ENCODE measurements around the gene PHF19.

The PHF19 gene

DNA sequence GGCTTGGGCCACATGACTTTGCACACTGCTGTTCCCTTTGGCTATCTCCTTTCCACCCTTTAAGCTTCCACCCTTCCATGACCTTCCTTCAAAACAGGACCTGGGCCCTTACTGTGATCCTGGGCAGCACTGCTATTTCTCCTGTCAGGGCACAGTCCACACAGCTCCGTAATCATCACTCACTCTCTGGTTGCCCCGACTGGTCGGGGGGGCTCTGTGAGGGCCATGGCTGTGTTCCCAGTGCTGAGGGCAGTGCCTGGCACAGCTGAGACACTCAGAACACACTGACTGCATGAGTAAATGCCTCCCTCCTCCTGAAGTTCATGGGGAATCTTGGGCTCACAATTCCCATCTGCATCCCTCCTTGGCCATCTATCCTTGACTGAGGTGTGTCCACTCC lies 37.4 kb upstream of the PHF19 start:
- no peak for DNase-seq (ENCODE audit: extremely low read depth in 1 of 2, low read depth in 1 of 2)

GRCh38 chr9:120913647-120914264 lies 36.8 kb upstream of the PHF19 start:
- DNase-seq (ENCODE audit: extremely low read depth in 1 of 2, low read depth in 1 of 2), result no peak

GRCh38 chr9:120912958-120913646 lies 36.1 kb upstream of the PHF19 start:
- DNase-seq (ENCODE audit: extremely low read depth in 1 of 2, low read depth in 1 of 2), result no peak

DNA sequence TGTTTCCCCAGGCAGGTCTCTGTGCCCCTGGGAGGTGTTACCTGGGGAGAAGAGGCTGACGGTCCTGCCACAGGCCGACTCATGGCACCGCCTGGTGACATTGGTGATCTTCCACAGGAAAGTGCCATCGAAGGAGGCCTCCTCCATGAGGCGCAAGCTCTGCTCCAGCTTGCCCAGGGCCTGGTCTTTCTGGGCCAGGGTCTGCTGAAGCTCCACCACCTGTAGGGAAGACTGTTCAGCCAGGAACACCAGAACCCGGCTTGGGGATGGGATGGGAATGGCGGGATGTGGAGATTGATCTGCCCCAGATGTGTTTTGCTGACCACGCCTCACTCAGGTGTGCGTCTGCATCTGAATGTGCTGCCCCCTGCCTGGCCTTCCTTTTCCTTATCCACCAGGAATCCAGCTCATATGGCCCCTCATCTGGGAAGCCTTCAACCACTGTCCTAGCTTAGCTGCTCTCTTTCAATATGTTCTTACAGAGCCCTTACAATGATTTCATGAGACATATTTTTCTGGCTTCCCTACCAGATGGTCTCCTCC lies 34.4 kb upstream of the PHF19 start:
- no peak for DNase-seq (ENCODE audit: extremely low read depth in 1 of 2, low read depth in 1 of 2)

DNA sequence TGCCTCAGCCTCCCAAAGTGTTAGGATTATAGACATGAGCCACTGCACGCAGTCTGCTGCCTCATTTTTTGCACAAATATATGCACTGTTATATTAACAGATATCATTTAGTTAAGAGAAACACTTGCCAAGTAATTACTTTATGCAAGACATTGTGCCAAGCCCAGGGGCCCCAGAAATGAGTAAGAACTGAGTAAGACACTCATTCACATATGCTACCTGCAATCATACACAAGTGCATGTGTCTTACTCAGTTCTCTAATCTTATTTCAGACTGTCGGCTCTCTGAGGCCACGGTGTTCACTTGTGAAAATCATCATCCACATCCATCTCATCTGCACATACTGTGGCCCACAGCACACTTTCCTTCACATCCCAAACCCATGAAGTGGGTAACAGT lies 33.7 kb upstream of the PHF19 start:
- DNase-seq (ENCODE audit: extremely low read depth in 1 of 2, low read depth in 1 of 2), result no peak

DNA sequence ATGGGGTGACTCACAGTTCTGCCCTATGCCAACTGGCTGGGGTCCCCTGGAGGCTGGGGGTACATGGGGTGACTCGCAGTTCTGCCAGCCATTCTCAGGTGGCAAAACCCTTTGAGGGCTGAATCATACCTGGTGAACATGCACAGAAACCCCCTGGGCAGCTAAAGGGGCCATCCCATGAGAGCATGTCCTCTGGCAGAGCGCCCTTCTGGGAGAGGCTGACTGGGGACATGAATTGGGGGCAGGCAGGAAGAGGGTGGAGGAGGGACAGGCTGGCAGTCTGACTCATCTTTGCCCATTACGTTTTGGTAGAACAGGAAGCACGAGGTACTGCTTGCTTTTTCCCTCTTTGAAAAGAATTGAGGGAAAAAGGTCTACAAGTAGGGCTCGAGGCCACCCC lies 32.9 kb upstream of the PHF19 start:
- peak in 1 of 2 donors; percentile 66 for DNase-seq (ENCODE audit: extremely low read depth in 1 of 2, low read depth in 1 of 2)

DNA sequence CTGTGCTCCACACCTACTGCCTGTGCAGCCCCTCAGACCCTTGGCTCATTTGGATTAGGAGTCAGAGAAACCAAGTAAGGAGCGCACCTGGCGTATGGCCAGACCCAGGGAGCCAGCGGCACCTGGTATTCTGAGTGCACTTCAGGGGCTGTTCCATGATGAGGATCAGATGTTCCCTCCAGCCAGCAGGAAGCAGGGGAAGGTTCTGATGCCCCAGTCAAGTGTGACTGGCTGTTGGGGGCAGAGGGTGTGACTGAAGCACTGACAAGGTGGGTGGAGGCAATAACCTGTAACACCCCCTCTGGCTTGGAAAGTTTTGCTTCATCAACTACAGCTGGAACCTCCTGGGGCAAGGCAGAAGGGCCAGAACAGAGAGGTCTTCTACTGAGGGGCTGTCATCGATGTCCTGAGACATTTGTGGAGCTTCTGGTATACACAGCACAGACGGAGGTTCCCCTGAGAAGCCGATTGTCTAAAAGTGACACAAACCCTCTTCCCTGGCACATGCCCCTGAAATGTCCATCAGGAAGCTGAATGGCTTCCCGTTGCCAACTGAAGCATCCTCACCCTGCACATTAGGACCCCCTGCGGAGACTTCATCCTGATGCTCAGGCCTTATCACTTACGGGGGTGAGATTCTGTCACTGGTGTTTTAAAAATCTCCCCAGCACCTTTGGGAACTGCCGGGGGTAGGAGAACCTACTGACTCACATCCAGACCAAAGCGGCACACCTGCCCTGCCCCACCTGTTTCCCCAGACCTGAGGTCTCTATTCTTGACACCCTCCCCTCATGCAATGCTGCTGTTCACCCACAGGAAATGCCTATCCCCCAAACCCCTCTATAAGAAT lies 28.6 kb upstream of the PHF19 start:
- DNase-seq (ENCODE audit: extremely low read depth in 1 of 2, low read depth in 1 of 2), result no peak

DNA sequence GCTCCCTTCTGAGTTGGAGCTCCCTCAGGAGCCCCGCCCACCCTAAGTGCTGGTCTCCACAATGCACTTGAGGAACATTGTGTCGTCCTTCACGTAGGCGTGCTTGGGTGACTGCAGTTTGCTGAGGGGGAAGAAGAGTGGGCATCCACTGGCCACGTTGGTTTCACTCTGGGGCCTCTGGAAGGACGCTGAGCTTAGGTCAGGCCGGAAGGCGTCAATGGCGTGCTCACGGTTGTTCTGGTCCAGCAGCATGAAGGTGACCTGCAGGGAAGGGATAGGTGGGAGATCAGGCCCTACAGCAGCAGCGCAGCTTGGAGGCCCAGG lies 28.0 kb upstream of the PHF19 start:
- no peak for DNase-seq (ENCODE audit: extremely low read depth in 1 of 2, low read depth in 1 of 2)

GRCh38 chr9:120904061-120904977 lies 27.3 kb upstream of the PHF19 start:
- DNase-seq (ENCODE audit: extremely low read depth in 1 of 2, low read depth in 1 of 2), result no peak

DNA sequence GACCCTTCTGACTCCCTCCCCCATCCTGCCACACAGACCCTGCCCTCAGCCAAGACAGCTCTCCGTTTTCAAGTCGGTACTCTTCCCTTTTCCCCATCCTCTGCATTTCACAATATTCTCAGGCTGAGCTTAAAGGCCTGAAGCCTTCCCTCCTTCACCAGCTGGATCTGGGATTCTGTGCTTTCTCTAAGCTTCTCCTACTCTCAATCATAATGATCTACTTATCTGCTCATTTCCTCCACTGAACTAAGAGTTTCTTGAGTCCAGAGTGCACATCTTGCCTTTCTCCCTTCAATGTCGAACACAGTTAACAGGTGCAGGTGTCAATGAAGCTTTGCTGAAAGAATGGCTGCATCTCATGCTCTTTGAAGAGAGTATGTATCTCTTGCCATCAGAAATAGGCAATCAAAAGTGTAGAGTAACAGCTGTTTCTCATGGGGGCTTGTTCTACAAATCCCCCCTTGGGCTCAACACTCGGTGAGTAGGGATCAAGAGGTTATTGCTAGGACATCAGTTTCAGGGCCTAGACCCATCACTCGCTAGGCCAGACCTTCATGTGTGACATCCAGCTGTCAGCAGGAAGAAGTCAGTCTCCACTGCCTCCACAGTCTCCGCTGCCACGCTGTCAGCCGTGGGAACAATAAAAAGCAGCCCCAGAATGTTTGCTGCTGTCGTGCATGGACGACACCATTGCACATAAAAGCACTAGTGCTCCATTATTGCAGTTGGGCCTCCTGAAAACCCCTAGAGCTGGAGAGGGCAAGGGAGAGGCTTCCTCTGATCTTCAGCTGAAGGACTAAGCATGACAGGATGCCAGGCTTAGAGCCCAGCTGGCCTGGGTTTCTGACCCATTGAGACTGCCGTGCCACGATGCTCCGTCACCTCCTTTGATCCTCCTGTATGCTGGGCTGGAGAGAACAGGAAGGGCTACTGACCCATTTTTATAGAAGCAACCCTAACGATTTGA lies 25.9 kb upstream of the PHF19 start:
- DNase-seq (ENCODE audit: extremely low read depth in 1 of 2, low read depth in 1 of 2), result no peak

DNA sequence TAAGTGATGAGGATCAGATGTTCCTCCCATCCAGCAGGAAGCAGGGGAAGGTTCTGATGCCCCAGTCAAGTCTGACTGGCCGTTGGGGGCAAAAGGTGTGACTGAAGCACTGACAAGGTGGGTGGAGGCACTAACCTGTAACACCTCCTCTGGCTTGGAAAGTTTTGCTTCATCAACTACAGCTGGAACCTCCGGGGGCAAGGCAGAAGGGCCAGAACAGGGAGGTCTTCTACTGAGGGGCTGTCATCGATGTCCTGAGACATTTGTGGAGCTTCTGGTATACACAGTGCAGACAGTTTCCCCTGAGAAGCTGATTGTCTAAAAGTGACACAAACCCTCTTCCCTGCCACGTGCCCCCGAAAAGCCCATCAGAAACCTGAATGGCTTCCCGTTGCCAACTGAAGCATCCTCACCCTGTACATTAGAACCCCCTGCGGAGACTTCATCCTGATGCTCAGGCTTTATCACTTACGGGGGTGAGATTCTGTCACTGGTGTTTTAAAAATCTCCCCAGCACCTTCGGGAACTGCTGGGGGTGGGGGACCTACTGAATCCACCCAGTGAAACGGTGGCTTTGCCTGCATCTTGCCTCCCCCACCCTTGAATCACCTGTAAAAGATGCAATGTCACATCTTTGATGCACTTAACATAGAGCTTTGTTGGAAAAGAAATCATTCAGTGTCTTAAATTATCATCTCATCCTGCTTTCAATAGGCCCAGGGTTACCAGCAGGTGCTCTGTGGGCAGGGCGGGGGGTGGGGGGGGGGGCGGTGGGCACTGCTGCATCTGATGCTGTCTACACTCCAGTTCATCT lies 25.0 kb upstream of the PHF19 start:
- DNase-seq (ENCODE audit: extremely low read depth in 1 of 2, low read depth in 1 of 2), result no peak

DNA sequence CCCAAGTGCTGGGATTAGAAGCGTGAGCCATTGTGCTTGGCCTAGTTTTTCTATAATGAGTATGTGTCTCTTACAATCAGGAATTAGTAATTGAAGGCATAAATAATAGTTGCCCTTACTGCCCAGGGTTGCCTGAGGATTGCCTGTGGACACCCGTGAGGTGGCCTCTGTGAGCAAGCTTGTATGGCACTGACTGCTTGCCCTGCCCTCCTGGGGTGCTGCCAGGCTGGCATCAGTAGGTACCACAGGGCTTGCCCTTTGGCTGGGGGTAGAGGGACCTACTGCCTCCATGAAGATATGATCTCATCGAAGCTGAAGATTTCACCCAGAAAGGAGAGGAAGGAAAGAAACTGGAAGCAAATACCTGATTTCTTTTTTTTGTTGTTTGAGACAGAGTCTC lies 23.8 kb upstream of the PHF19 start:
- no peak for DNase-seq (ENCODE audit: extremely low read depth in 1 of 2, low read depth in 1 of 2)

DNA sequence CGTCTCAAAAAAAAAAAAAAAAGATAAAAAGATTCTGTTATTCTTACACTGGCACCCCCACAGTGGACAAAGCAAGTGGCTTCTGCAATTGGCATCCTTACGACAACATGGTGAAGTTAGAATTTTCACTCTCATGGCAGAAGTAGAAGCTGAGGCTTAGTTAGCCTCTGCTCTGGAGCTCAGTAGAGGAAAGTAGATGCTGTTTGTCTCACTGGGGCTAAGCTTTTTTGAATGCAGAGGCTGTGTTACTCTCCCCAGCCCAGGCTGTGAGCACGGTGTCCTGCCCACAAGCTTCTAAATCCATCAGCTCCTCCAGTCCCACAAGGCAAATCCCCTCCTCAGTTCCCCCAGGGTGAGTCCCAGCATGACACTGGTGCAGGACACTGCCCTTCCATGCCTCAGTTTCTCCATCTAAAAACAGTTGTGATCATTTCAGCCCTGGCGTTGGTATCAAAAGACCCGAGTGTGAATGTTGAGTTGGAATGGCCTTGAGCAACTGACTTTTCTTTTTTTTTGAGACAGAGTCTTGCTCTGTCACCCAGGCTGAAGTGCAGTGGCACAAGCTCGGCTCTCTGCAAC lies 22.6 kb upstream of the PHF19 start:
- DNase-seq (ENCODE audit: extremely low read depth in 1 of 2, low read depth in 1 of 2), result no peak

DNA sequence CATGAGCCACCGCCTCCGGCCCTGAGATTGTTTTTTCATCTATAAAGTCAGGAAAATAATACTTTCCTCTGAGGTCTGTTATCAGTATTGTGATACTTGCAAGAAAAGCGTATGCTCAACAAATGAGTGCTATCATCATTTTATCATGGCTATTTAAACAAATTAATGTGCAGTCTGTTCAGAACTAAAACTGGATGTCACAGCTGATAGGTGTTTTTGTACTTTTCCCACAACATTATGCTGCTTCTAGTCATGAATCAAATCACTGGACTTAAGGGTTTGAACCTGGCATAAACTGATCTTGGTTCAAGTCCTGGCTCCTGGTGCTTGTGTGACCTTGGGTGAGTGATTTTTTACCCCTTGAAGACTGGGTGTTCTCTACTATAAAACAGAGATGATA lies 21.4 kb upstream of the PHF19 start:
- DNase-seq (ENCODE audit: extremely low read depth in 1 of 2, low read depth in 1 of 2), result no peak

DNA sequence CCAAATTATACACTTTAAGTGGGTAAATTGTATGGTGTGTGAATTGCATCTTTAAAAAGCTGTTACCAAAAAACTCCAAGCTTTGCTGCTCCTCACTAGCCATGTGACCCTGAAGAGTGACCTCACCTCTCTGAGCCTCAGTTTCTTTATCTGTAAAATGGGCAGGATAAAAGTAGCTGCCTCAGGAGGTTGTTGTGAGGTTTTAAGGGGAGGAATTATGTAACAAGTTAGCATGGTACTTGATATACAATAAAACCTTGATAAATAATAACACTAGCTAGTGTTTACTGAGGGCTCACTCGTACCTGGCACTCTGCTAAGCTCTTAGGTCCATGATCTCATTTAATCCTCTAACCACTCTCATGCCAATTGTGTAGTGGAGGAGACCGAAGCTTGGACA lies 19.0 kb upstream of the PHF19 start:
- no peak for DNase-seq (ENCODE audit: extremely low read depth in 1 of 2, low read depth in 1 of 2)

GRCh38 chr9:120894321-120895148 lies 17.5 kb upstream of the PHF19 start:
- no peak for DNase-seq (ENCODE audit: extremely low read depth in 1 of 2, low read depth in 1 of 2)

DNA sequence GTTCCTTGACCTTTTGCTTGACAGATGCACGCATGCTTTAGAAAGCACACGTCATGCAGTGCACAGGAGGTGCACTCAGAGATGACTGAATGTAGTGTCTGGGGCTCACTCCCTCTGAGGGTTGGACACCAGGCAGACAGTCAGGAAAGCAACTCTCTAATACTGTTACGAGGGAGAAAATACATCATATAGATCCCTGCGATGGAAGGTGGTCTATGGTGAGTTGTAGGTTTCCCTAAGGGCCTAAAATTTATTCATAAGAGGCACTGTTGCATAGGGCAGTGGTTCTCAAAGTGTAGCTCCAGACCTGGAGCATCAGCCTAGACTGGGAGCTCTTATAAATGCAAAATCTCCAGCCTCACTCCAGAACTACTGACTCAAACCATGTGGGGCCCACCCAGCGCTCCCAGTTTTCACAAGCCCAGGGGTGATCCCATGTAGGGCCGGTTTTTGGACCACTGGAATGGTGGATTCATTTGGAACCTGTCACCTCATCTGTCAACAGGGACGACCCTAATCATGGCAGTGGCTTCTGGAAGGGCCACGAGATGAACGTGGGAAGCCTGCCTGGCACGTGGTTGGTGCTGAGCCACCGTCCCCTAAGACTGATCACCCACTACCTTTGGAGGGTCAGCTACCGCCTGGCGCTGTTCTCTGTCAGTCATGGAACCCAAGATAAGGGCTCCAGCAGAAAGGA lies 16.8 kb upstream of the PHF19 start:
- DNase-seq (ENCODE audit: extremely low read depth in 1 of 2, low read depth in 1 of 2), result no peak

Measured in activated CD8-positive, alpha-beta memory T cell treated with anti-CD3 and anti-CD28 coated beads for 1 hour (primary cell).